Kidney epithelial cell (primary cell): ENCODE results near the gene JUN. TPM values are rescaled to one million over a fixed set of nuclear protein-coding genes. Genes with fewer than 3 reads are reported as not detected.
A peak's percentile ranks its signal among the peaks of the same experiment; 100 is the strongest.

Experiments
- DNase-seq: peaks from one replicate; pipeline ENCODE4 v3.0.0-alpha.2; 2010; ENCODE audit warnings: low read depth
- H3K27me3 ChIP-seq: 2 replicates; pipeline ENCODE4 v1.6.0; 2011; ENCODE audit warnings: low read length; ENCODE audit not compliant: control insufficient read depth, insufficient read depth
- H3K36me3 ChIP-seq: 2 replicates; pipeline ENCODE4 v1.5.1; 2011; ENCODE audit warnings: low read length; ENCODE audit not compliant: control insufficient read depth, insufficient read depth
- H3K4me3 ChIP-seq: 2 replicates; pipeline ENCODE4 v1.5.1; 2011; ENCODE audit warnings: low read depth, mild to moderate bottlenecking, control low read depth, low read length
- CTCF ChIP-seq: IDR thresholded peaks from 2 replicates; pipeline ENCODE4 v1.5.1; 2011; ENCODE audit warnings: mild to moderate bottlenecking, moderate library complexity, low read length, control low read depth, inconsistent platforms; ENCODE audit not compliant: insufficient read depth, poor library complexity, severe bottlenecking
- total RNA-seq: library from RNA; depleted of rRNA; stranded (reverse); fragments of >200 nt; gene quantifications from 2 replicates; pipeline ENCODE4 v1.2.3, GENCODE V29; 2015

Gene JUN
- total RNA-seq, 1 donor from 2014 or later = 67.8 TPM

- DNase-seq = no peak
- H3K27me3 ChIP-seq = no peaks in the 10 kb centered on the region
- H3K36me3 ChIP-seq = peaks cover 4% of the 10 kb centered on the region
- H3K4me3 ChIP-seq = peak overlapping the region; percentile 96
- no peak for TF ChIP-seq CTCF
Observed at GRCh38 chr1:58780836-58781452, 2.9 kb downstream of the JUN start.

GRCh38 chr1:58780411-58780810 is 3.4 kb downstream of the JUN start:
- no peak for DNase-seq
- Histone ChIP-seq H3K27me3 (no peaks in the 10 kb centered on the region), H3K36me3 (peaks cover 4% of the 10 kb centered on the region), H3K4me3 (peak overlapping the region; percentile 96)
- no peak for TF ChIP-seq CTCF

GRCh38 chr1:58779801-58780382 is 4.0 kb downstream of the JUN start:
- no peaks in the 10 kb centered on the region for H3K27me3 ChIP-seq
- peak overlapping the region; percentile 96 for H3K4me3 ChIP-seq
- H3K36me3 ChIP-seq = peaks cover 4% of the 10 kb centered on the region
- no peak for TF ChIP-seq CTCF
- DNase-seq = no peak

- no peak for TF ChIP-seq CTCF
- no peak for DNase-seq
- Histone ChIP-seq H3K27me3 (no peaks in the 10 kb centered on the region), H3K4me3 (no peak overlapping the region), H3K36me3 (peaks cover 4% of the 10 kb centered on the region)
Observed at GRCh38 chr1:58779059-58779754, 4.6 kb downstream of the JUN start.

- no peak overlapping the region for H3K4me3 ChIP-seq
- TF ChIP-seq CTCF = no peak
- no peak for DNase-seq
- H3K27me3 ChIP-seq = no peaks in the 10 kb centered on the region
- peaks cover 4% of the 10 kb centered on the region for H3K36me3 ChIP-seq
Observed at GRCh38 chr1:58778385-58779000, 5.4 kb downstream of the JUN start.
